HG03442 (cell line): ENCODE results near the gene UBQLN1.
"Not testable (repeated sequence)": the region's sequence is repeated elsewhere in the genome, so short reads cannot be mapped to it uniquely, and the experiment has no call there.

Experiments used
- ATAC-seq: cut with Tn5 transposase; IDR thresholded peaks from one replicate; pipeline ENCODE4 v1.9.1; 2021; ENCODE audit warnings: mild to moderate bottlenecking, moderate library complexity; ENCODE audit not compliant: unreplicated experiment

Gene UBQLN1

DNA sequence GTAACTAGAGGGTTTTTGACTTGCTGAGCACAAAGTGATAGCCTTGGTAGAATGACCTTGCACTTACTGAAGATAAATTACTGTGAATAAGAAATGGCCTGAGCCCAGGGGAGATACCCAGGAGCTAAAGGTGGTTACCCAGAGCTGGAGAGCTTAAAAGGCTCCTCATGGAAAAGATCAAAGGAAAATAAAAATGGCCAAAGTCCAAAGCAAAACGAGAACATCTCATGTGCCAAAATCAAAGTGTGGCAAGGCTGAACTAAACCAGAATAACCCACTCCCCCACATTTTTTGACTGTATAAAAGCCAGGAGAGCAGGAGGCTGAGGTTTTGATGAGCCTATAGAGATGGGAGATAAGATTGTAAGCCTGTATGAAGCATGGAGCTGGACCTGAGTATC is 70.4 kb downstream of the UBQLN1 start:
- ATAC-seq: no peak

DNA sequence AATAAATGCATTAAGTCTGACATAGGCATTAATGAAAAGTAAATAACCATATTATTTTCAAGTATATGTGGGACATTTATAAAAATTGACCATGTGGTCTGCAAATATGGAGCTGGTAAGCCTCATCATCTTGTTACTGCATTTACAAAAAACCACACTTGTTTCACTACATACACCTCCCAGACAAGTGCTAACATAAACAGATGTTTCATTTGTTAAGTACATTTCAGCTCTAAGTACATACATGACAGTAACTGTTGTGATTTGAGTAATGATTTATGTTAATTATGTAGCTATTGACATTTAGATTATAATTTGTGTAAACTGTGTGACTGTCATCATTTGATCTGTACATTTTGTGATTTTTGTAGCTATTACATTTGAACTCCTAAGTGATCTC is 70.9 kb downstream of the UBQLN1 start:
- ATAC-seq: no peak

DNA sequence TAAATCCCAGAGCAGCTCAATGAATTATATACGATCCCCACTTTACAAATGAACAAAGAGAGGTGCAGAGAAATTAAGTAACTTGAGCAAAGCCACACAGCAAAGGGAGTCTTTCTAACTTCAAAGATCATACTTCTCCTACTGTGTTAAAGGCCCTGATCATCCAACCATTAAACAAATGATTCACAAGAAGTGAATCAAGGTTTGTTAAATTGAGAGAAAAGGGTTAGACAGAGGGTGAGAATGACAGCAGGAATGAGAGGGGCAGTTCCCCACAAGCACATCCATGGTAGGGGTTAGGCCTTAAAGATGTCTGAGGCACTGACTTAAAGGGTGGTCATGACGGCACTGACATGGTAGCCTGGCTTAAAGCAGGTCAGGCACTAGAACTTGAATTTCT is 74.1 kb downstream of the UBQLN1 start:
- ATAC-seq: no peak

DNA sequence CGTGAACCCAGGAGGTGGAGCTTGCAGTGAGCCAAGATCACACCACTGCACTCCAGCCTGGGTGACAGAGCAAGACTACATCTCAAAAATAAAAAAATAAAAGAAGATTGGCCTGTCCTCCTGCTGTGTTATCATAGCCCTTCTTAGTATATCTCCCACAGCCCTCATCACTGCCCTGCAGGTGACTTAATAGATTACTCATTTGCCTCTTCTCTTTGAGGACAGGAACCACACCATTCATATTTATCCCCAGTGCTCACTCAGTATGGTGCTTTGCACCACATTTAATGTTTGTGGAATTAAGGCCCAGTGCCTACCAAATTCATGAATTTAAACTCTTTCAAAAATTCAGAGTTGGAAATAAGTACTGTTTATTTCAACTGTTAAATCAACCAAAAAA is 74.5 kb downstream of the UBQLN1 start:
- ATAC-seq: no peak

DNA sequence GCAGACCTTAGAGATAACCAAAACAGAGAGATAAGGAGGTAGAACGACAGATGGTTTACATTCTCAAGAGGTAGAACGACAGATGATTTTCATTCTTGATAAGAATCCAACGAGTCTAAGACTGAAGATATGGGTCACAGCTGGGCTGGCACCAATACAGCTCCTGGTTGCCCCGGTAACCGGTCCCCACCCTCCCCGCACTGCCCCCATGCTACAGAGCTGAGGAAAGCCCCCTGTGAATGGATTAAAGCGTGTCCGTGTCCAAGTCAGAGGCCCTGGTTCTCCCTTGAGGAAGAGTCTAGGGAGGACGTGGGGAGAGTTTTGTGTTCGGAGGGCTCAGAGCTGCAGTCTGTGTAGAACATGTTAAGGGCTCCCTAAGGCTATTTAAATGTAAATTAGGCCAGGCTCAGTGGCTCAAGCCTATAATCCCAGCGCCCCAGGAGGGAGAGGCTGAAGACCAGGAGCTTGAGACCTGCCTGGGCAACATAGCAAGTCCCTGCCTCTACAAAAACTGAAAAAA is 76.8 kb downstream of the UBQLN1 start:
- ATAC-seq: no peak

DNA sequence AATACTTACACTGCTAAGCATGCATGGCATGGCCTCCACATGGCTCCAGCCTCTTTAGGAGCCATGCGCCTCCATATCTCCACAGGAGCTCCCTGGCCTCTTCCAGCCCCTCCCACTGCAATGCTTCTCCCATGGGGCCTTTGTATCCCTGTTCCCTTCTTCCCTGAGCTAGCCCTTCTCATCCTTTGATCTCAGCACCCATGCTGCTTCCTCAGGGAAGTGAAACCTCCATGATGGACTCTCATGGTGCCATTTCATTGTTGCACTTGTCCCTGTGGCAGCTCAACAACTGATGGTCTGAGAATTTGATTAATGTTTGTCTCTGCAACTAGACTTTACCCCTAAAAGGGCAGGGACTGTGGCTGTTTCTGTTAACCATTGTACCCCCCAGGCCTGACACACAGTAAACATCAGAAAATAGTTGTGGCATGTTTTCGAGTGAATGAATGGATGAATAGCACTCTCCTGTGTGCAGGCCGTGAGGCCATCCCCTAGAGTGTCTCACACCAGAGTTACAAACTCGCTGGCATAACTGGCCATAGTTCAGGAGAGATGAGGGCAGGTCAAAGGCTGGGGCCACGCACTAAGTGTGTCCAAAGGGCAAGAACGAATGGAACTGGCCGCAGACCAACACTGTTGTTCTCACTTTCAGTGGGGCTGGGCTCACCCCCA is 78.2 kb downstream of the UBQLN1 start:
- no peak for ATAC-seq

DNA sequence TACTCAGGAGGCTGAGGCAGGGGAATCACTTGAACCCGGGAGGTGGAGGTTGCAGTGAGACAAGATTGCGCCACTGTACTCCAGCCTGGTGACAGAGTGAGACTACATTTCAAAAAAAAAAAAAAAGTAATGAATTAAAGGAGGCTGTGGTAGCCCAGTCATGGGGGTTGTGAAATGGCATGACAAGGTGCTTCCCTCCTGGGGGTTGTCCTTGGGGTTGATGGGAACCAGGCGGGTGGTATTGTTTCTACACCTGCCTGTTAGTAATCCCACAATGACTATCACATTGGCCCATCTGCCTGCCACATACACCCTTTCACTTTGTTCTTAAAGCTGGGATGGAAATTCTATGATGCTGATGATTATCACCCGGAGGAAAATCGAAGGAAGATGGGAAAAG is 79.2 kb downstream of the UBQLN1 start:
- no peak for ATAC-seq

DNA sequence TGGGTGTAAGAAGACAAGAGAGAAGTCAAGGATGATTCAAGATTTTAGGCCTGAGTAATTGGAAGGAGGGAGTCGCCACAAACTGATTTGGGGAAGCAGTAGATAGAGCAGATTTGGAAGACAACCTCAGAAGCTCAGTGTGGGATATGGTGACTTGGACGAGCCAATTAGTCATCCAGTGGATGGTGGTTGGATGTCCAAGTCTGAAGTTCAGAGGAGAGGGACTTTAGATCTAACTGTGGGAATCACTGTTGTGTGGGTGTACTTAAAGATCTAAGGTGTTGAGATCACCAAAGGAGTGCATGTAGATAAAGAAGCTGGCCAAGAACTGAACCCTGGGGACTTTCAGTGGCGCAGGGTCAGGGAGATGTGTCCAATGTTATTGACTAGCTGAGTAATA is 82.6 kb downstream of the UBQLN1 start:
- no peak for ATAC-seq

DNA sequence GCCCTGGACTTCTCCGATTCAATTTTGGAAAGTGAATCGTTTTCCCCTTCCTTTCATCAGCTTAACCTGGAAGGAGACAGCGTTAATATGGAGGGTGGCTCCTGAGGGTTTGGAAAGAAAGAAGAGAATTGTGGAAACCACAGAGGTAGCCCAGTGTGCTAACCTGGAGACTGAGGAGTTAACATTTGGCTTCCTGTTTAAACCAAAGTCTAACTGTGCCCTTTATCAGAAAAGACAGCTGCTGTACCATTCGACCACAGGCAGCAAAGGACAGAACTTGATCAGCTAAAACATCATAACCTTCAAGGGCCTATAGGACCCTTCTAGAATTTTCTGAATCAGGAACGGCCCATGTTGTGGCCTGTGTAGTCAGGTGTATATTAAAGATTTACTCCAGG is 84.1 kb downstream of the UBQLN1 start:
- ATAC-seq: peak; percentile 12

DNA sequence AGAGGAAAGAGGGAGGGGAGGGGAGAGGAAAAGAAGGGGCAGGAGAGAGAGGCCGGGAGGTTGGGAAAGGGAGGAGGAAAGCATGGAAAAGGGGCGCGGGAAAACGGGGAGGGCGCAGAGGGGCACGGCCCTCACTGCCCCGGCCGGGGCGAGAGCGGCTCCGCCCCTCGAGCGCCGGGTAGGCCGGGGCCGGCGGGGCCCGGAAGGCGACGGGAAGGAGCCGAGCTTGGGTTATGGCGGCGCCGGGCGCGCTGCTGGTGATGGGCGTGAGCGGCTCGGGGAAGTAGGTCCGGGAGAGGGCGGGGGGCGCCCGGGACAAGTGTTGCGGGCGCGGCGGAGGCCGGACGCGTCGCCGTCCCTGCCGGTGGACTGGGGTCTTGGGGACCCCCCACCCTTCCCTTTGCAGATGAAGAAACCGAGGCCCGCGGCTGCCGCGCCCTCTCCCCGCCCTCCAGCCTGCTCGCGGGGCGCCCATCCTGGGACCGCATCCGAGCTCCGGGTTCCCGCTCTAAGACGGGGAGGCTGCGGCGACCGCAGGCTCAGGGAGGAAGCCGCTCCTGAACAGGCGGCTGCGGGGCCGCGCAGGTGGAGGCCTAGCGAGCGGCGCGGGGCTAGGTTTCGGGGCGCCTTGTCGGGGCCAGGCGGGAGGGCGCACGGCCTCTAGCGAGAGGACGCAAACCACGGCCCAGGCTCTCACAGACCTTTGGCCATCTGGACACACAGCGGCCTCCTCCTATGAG is 84.6 kb downstream of the UBQLN1 start, which contains the start of gene IDNK:
Gene IDNK, plus strand, starts transcription at position 205 of the 740 bp plus-strand sequence. Its CDS starts 29 bp downstream, at position 234.
- peak; percentile 80 for ATAC-seq

DNA sequence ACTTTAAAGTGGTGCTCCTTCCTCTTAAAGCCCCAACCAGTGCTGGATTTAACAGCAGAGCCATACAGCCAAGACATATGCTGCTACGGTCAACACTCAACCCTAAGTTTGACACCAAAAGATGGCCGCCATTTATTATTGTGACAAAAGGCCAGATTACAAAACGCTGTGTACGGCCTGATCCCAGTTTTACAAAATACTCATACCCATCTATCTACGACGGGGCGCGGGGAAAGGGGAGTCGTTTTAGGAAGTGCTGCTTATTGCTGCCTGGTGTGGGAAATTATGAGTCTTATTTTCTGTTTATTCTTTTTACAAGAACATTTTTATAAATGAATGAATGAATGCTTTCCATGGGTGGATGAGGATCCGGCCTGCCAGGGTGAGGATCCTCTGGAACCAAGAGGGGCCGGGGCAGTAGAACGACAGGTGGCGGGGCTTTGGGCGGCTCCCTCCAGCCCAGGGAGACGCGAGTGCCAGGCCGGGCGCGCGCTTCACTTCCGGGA is 85.3 kb downstream of the UBQLN1 start:
- peak; percentile 36 for ATAC-seq

DNA sequence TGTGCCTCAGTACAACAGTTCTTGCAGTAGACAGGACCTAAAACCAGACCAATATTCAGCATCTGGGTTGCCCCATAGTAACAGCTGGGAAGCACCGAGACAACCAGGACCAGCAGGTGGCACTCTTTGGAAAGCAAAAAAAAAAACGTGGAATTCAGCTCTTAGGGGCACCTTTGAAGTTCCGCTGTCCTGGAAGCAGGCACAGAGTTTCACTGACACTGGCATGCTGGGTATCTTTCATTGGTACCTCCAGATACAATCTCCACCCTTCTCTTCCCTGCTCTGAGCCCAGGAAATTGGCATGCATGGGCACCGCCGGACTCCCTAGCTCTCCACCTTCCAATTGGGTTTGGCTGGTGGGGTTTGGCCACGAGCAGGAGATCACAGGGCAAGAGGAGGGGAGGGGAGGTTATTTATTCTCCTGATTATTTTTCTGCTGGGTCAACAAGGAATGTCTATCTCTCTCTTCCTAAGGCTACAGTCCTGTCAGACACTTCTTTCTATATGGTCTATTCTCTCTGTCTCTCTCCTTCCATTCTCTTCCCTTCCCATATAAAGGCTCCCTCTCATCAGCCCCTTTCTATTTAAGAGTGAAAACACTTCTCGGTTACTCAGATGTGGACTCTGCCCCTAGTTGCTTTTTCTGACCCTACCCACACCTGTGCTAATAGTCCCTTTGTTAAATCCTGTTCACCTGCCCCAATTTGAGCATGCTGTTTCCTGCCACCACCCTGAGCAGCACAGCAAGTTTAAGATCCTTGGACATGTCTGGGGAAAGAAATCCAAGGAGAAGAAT is 86.7 kb downstream of the UBQLN1 start:
- no peak for ATAC-seq

DNA sequence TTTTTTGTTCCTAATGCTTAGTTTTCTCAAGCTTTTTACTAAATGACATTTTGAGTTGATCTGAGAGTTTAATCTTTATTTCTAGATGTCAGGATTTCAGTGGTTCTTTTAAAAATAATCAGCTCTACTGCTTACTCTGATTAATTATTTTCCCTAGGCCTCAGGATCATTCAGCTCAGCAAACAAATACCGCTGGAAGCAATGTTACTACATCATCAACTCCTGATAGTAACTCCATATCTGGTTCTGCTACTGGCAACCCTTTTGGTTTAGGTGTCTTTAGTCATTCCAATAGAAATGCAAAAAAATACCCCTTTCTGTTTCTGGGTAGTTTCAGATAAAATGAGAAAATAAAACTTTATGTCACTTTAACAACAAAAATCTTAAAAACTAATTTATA is 90.5 kb downstream of the UBQLN1 start:
- ATAC-seq: no peak

DNA sequence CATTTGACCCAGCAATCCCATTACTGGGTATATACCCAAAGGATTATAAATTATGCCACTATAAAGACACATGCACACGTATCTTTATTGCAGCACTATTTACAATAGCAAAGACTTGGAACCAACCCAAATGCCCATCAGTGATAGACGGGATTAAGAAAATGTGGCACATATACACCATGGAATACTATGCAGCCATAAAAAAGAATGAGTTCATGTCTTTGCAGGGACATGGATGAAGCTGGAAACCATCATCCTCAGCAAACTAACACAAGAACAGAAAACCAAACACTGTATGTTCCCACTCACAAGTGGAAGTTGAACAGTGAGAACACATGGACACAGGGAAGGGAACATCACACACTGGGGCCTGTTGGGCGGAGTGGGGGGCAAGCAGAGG is 94.5 kb downstream of the UBQLN1 start:
- ATAC-seq: not testable (repeated sequence)
